Panc1 (cell line): Measurements from ENCODE around the gene C1QTNF2. TPM values are rescaled to one million over a fixed set of nuclear protein-coding genes. Genes with fewer than 3 reads are reported as not detected.

Source experiments
- ATAC-seq: fragments of 200-7000 bp; cut with Tn5 transposase; 2 replicates; pipeline ENCODE4 v1.9.1; 2020; ENCODE audit warnings: mild to moderate bottlenecking, moderate library complexity
- BruUV-seq: library from RNA; stranded (reverse); fragments of 400-500 nt; replicated peaks from 2 replicates; lab custom pipeline; 2021; lab: Mats Ljungman, UMichigan
- CTCF ChIA-PET: fragments of 300-600 bp; sonication (Branson Sonifier 250); formaldehyde crosslinking; loops from one replicate; lab custom pipeline; 2022; ENCODE audit warnings: antibody characterized with exemption; lab: Charles Lee
- POLR2A ChIA-PET: fragments of 300-600 bp; sonication (Branson Sonifier 250); formaldehyde crosslinking; loops from one replicate; lab custom pipeline; 2022; ENCODE audit warnings: antibody characterized with exemption; lab: Charles Lee
- DNase-seq: peaks from one replicate; pipeline ENCODE4 v3.0.0-alpha.2; 2010; ENCODE audit warnings: low read depth, low spot score
- H3K27ac ChIP-seq: 2 replicates; pipeline ENCODE4 v1.5.1; 2011; ENCODE audit warnings: mild to moderate bottlenecking, low read length, inconsistent platforms
- H3K27me3 ChIP-seq: fragments of 200-500 bp; sonication (Bioruptor generic); 2 replicates; pipeline ENCODE4 v1.6.0; 2014; ENCODE audit warnings: low read length, inconsistent platforms; ENCODE audit not compliant: control insufficient read depth, insufficient read depth
- H3K36me3 ChIP-seq: fragments of 200-500 bp; sonication (Bioruptor generic); 2 replicates; pipeline ENCODE4 v1.5.1; 2014; ENCODE audit warnings: inconsistent platforms, mild to moderate bottlenecking, low read length, moderate library complexity; ENCODE audit not compliant: control insufficient read depth, insufficient read depth
- H3K4me1 ChIP-seq: 2 replicates; pipeline ENCODE4 v1.5.1; 2011; ENCODE audit warnings: inconsistent platforms, mild to moderate bottlenecking, low read length, moderate library complexity; ENCODE audit not compliant: control insufficient read depth, insufficient read depth
- H3K4me3 ChIP-seq, 2 experiments: 2 replicates each; pipeline ENCODE4 v1.5.1; 2011 to 2012; ENCODE audit warnings: low read depth in 2 of 2, low read length in 2 of 2, mild to moderate bottlenecking in 2 of 2, inconsistent platforms in 1 of 2, moderate library complexity in 1 of 2
- H3K9me3 ChIP-seq: fragments of 200-500 bp; sonication (Bioruptor generic); 2 replicates; pipeline ENCODE4 v1.5.1; 2014; ENCODE audit warnings: low read depth, mild to moderate bottlenecking, inconsistent platforms, low read length, moderate library complexity; ENCODE audit not compliant: control insufficient read depth, insufficient read depth
- CTCF ChIP-seq: fragments of 450-650 bp; IDR thresholded peaks from 2 replicates; pipeline ENCODE4 v1.5.1; 2017; ENCODE audit warnings: mild to moderate bottlenecking
- POLR2AphosphoS5 ChIP-seq: IDR thresholded peaks from 2 replicates; pipeline ENCODE4 v1.6.1; 2012; ENCODE audit warnings: mild to moderate bottlenecking, low read depth, low read length, moderate library complexity
- REST ChIP-seq, 2 experiments: IDR thresholded peaks; 2 replicates each; pipeline ENCODE4 v1.6.1; 2011 to 2012; ENCODE audit warnings: low read depth in 2 of 2, control low read depth in 1 of 2, low read length in 1 of 2, mild to moderate bottlenecking in 1 of 2, moderate library complexity in 1 of 2; ENCODE audit not compliant: insufficient read depth in 1 of 2
- SIN3A ChIP-seq: IDR thresholded peaks from 2 replicates; pipeline ENCODE4 v1.6.1; 2012; ENCODE audit warnings: low read depth, mild to moderate bottlenecking, low read length, moderate library complexity, borderline replicate concordance; ENCODE audit not compliant: insufficient read depth
- TCF7L2 ChIP-seq: IDR thresholded peaks from 2 replicates; pipeline ENCODE4 v1.6.1; 2011; ENCODE audit warnings: mild to moderate bottlenecking, low read depth, low read length, inconsistent platforms
- in situ Hi-C: cut with HindIII; loops from 2 replicates; pipeline ENCODE4 v1.10.0; 2016; ENCODE audit warnings: low sequenced_read_pairs, low pct_unique_long_range_greater_than_20kb
- intact Hi-C: fragments of 100-400 bp; cut with micrococcal nuclease; formaldehyde crosslinking; loops from one replicate; pipeline ENCODE4 v1.10.0; 2022; ENCODE audit not compliant: unreplicated experiment
- total RNA-seq: library from RNA; stranded (reverse); gene quantifications from one replicate; pipeline ENCODE4 v1.2.1, GENCODE V29; 2021; ENCODE audit not compliant: unreplicated experiment

Gene C1QTNF2
- total RNA-seq, 1 experiment from 2014 or later, result 0.44 TPM

- BruUV-seq, result no TSS peak
- no peaks in the 10 kb centered on the region for H3K36me3 ChIP-seq
- no peak overlapping the region for H3K27ac ChIP-seq
- ChIA-PET CTCF (no interaction called here), POLR2A (no interaction called here)
- H3K9me3 ChIP-seq, result no peaks in the 10 kb centered on the region
- in situ Hi-C loops (no loop called here), intact Hi-C loops (no loop called here)
- no peak overlapping the region for H3K4me3 ChIP-seq
- H3K27me3 ChIP-seq, result peaks cover 22% of the 10 kb centered on the region
- no peak for TF ChIP-seq TCF7L2
- TF ChIP-seq SIN3A, result no peak
- TF ChIP-seq CTCF, result no peak
- TF ChIP-seq POLR2AphosphoS5, result no peak
- no peak for TF ChIP-seq REST (IDR thresholded peaks at IDR 0.05; ENCODE audit: insufficient read depth in 1 of 2, low read depth in 2 of 2, low read length in 1 of 2)
- DNase-seq, result no peak
- ATAC-seq, result no peak
- no peaks in the 10 kb centered on the region for H3K4me1 ChIP-seq
Measured at GRCh38 chr5:160378330-160378729, 7.9 kb upstream of the C1QTNF2 start.

- intact Hi-C loops, result no loop called here
- ChIA-PET CTCF (interaction anchor here (0.6 to 0.7 kb wide), 3 partner anchors 8 to 271 kb away, joined by 3 to 5 read pairs (median 3); no protein-coding TSS in a partner anchor), POLR2A (no interaction called here)
- BruUV-seq, result no TSS peak
- Histone ChIP-seq H3K27me3 (peaks cover 22% of the 10 kb centered on the region), H3K27ac (no peak overlapping the region), H3K36me3 (no peaks in the 10 kb centered on the region), H3K4me1 (no peaks in the 10 kb centered on the region), H3K9me3 (no peaks in the 10 kb centered on the region), H3K4me3 (no peak overlapping the region)
- no peak for DNase-seq
- TF ChIP-seq REST (IDR thresholded peaks at IDR 0.05; ENCODE audit: insufficient read depth in 1 of 2, low read depth in 2 of 2, low read length in 1 of 2) (no peak), SIN3A (no peak), TCF7L2 (no peak), POLR2AphosphoS5 (no peak), CTCF (no peak)
- in situ Hi-C loops, result no loop called here
- no peak for ATAC-seq
Measured at GRCh38 chr5:160377651-160378050, 7.2 kb upstream of the C1QTNF2 start.
